CD14-positive monocyte (primary cell): ENCODE data around the gene CCDC107. TPM values are rescaled to one million over a fixed set of nuclear protein-coding genes. Genes with fewer than 3 reads are reported as not detected.

Source experiments
- DNase-seq, 3 donors: peaks; one replicate each; pipeline ENCODE4 v3.0.0-alpha.2; 2011 to 2022
- H2AFZ ChIP-seq: 2 replicates; pipeline ENCODE4 v1.6.0; 2012; ENCODE audit warnings: mild to moderate bottlenecking, low read depth, low read length, inconsistent platforms; ENCODE audit not compliant: insufficient read depth, poor library complexity, severe bottlenecking
- H3K27ac ChIP-seq, 2 donors: 1 replicate in 1 of 2; 2 replicates in 1 of 2; pipeline ENCODE4 v1.5.1; 2012 to 2013; ENCODE audit warnings: low read length in 2 of 2, control low read depth in 1 of 2, inconsistent platforms in 1 of 2, low read depth in 1 of 2, mild to moderate bottlenecking in 1 of 2
- H3K27me3 ChIP-seq, 2 donors: one replicate each; pipeline versions ENCODE4 v1.6.0 to v1.6.1; 2011 to 2013; ENCODE audit warnings: low read length in 2 of 2; ENCODE audit not compliant: control insufficient read depth in 2 of 2, insufficient read depth in 2 of 2
- H3K36me3 ChIP-seq, 2 donors: replicated peaks in 1 of 2; 1 replicate in 1 of 2; 2 replicates in 1 of 2; pipeline versions ENCODE4 v1.5.1 to v1.6.1; 2012 to 2013; ENCODE audit warnings: low read length in 2 of 2, control low read depth in 1 of 2, inconsistent platforms in 1 of 2, mild to moderate bottlenecking in 1 of 2; ENCODE audit not compliant: insufficient read depth in 2 of 2, control insufficient read depth in 1 of 2
- H3K4me1 ChIP-seq, 2 donors: 1 replicate in 1 of 2; 2 replicates in 1 of 2; pipeline versions ENCODE4 v1.5.1 to v1.6.1; 2012 to 2013; ENCODE audit warnings: low read length in 2 of 2, control low read depth in 1 of 2, inconsistent platforms in 1 of 2, mild to moderate bottlenecking in 1 of 2, moderate library complexity in 1 of 2; ENCODE audit not compliant: insufficient read depth in 2 of 2, control insufficient read depth in 1 of 2
- H3K4me2 ChIP-seq: replicated peaks from 2 replicates; pipeline ENCODE3; 2012; ENCODE audit warnings: low read length, moderate library complexity, mild to moderate bottlenecking; ENCODE audit not compliant: poor library complexity, severe bottlenecking; ENCODE audit errors: extremely low read depth
- H3K4me3 ChIP-seq, 3 experiments: fragments of 200-600 bp in 1 of 3; sonication (generic) in 1 of 3; replicated peaks in 1 of 3; 1 replicate in 2 of 3; 2 replicates in 1 of 3; pipeline ENCODE4 v1.5.1; 2011 to 2013; ENCODE audit warnings: low read length in 3 of 3, mild to moderate bottlenecking in 3 of 3, control low read depth in 2 of 3, low read depth in 2 of 3, inconsistent platforms in 1 of 3, moderate library complexity in 1 of 3
- H3K79me2 ChIP-seq: 2 replicates; pipeline ENCODE4 v1.6.0; 2012; ENCODE audit warnings: mild to moderate bottlenecking, control low read depth, inconsistent platforms, low read length, moderate library complexity; ENCODE audit not compliant: insufficient read depth
- H3K9ac ChIP-seq: 2 replicates; pipeline ENCODE4 v1.6.0; 2017; ENCODE audit warnings: low read length, mild to moderate bottlenecking; ENCODE audit not compliant: insufficient read depth, poor library complexity, severe bottlenecking
- H3K9me3 ChIP-seq, 2 donors: replicated peaks in 1 of 2; 1 replicate in 1 of 2; 2 replicates in 1 of 2; pipeline versions ENCODE4 v1.5.1 to v1.6.1; 2012 to 2013; ENCODE audit warnings: low read length in 2 of 2, control low read depth in 1 of 2; ENCODE audit not compliant: control insufficient read depth in 1 of 2, insufficient read depth in 1 of 2
- H4K20me1 ChIP-seq: 2 replicates; pipeline ENCODE4 v1.6.0; 2012; ENCODE audit warnings: mild to moderate bottlenecking, low read length, control low read depth, moderate library complexity; ENCODE audit not compliant: insufficient read depth
- H3K27ac Mint-ChIP-seq, 7 donors: one replicate each; pipeline ENCODE4 v1.8.0; 2020; ENCODE audit warnings: mild to moderate bottlenecking in 7 of 7, mixed read lengths in 7 of 7, moderate library complexity in 6 of 7, inconsistent platforms in 2 of 7
- H3K27me3 Mint-ChIP-seq, 3 donors: one replicate each; pipeline ENCODE4 v1.8.0; 2021 to 2022; ENCODE audit warnings: low read depth in 3 of 3, mild to moderate bottlenecking in 3 of 3, mixed read lengths in 3 of 3, moderate library complexity in 3 of 3, inconsistent platforms in 1 of 3
- H3K36me3 Mint-ChIP-seq, 2 donors: one replicate each; pipeline ENCODE4 v1.8.0; 2020; ENCODE audit warnings: mixed read lengths in 2 of 2, inconsistent platforms in 1 of 2, mild to moderate bottlenecking in 1 of 2
- H3K4me1 Mint-ChIP-seq: one replicate; pipeline ENCODE4 v1.8.0; 2020; ENCODE audit warnings: mild to moderate bottlenecking, mixed read lengths
- H3K4me3 Mint-ChIP-seq, 2 donors: one replicate each; pipeline ENCODE4 v1.8.0; 2020; ENCODE audit warnings: mild to moderate bottlenecking in 2 of 2, mixed read lengths in 2 of 2, moderate library complexity in 1 of 2
- H3K9me3 Mint-ChIP-seq, 7 donors: one replicate each; pipeline ENCODE4 v1.8.0; 2020 to 2022; ENCODE audit warnings: mixed read lengths in 7 of 7, mild to moderate bottlenecking in 6 of 7, moderate library complexity in 6 of 7, inconsistent platforms in 2 of 7
- CTCF ChIP-seq: fragments of 200-600 bp; IDR thresholded peaks from one replicate; pipeline ENCODE4 v1.8.0; 2022; ENCODE audit warnings: antibody characterized with exemption, mild to moderate bottlenecking
- WGBS: methylation state at CpG from one replicate; pipeline ENCODE4 v1.1.5; 2013; ENCODE audit warnings: missing lambda C conversion rate; ENCODE audit not compliant: insufficient coverage; 5-methylcytosine and 5-hydroxymethylcytosine counted together
- intact Hi-C, 2 donors: fragments of 100-400 bp; cut with micrococcal nuclease; formaldehyde crosslinking; loops; one replicate each; pipeline versions ENCODE4 v1.15.0 to v1.15.1; 2023
- polyA plus RNA-seq, 3 donors: library from polyadenylated mRNA; depleted of rRNA in 1 of 3; unstranded in 2 of 3; stranded (reverse) in 1 of 3; fragments of 300-500 nt in 2 of 3; fragments of >200 nt in 1 of 3; fragmentation: Illumina TruSeq in 2 of 3; gene quantifications; 1 replicate in 2 of 3; 2 replicates in 1 of 3; pipeline ENCODE4 v1.2.3, GENCODE V29; 2012 to 2021

CCDC107 gene
- polyA plus RNA-seq, 3 donors = 17.2 to 32.6 (median 23.2) TPM

DNA sequence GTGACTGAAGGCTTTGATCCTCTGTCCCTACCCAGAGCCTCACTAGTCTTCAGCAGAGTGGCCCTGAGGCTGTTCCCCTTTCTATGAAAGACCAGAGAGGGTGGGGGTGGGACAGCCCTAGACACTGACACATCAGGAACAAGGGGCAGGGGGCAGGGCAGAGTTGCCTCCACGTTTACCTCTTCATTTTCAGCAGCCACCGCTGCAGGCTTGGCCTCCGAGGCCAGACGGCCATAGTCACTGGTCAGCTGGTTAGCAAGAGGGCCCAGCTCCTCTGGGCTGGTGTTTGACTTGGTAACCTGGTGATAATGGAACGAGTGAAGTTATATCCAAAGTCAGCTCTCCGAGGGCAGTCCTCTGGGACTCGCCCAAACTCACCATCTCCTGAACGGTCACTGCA lies 47.3 kb downstream of the CCDC107 start:
- H2AFZ ChIP-seq = no peak overlapping the region
- H3K79me2 ChIP-seq = no peaks in the 10 kb centered on the region
- H3K4me3 ChIP-seq = no peak overlapping the region
- Mint-ChIP-seq H3K9me3 (peaks cover 0 to 2% (median 0%) of the 10 kb centered on the region in 7 donors), H3K4me3 (no peak overlapping the region), H3K4me1 (no peaks in the 10 kb centered on the region), H3K36me3 (peaks cover 0 to 71% of the 10 kb centered on the region in 2 donors), H3K27ac (peak overlapping the region in 2 of 7 donors; percentile 14 to 50), H3K27me3 (no peaks in the 10 kb centered on the region)
- H3K9ac ChIP-seq = no peak overlapping the region
- peak overlapping the region in 1 of 2 donors; percentile 5 for H3K27ac ChIP-seq
- 95% methylated on average over 8 of the region's 8 CpGs for WGBS
- intact Hi-C loops = no loop called here
- peaks cover 97% of the 10 kb centered on the region for H4K20me1 ChIP-seq
- no peak overlapping the region for H3K4me2 ChIP-seq
- no peak for DNase-seq
- H3K36me3 ChIP-seq = peaks cover 94 to 99% of the 10 kb centered on the region in 2 donors
- H3K9me3 ChIP-seq = no peaks in the 10 kb centered on the region
- no peak for TF ChIP-seq CTCF
- no peaks in the 10 kb centered on the region for H3K27me3 ChIP-seq
- H3K4me1 ChIP-seq = no peaks in the 10 kb centered on the region

DNA sequence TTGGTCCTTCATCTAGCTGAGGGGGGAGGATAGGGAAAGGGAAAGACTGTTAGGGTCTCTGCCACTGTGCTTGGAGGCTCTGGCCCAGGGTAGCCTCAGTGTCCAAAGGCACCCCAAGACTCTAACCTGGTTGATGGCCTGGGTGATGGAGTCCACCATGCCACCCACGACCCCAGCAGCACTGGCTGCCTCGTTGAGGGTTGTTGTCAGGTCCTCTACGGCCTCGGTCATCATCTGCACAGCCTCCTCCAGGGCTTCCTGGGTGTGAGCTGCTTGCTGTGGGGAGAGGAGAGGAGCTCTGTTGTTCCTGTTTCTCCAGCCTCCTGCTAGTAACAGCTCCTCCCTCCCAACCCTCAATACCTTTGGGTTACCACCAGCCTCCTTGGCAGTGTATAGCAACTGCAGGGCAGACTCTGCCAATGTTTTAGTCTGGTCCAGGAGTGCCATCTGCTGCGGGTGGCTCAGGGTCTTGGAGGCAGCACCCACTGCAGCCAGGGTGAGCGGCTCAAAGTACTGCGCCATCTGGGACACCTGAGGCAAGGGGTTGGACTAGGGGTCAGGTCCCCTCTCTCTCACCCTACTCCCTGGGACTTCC lies 47.8 kb downstream of the CCDC107 start:
- Histone ChIP-seq H3K9ac (no peak overlapping the region), H4K20me1 (peaks cover 97% of the 10 kb centered on the region), H2AFZ (no peak overlapping the region), H3K9me3 (no peaks in the 10 kb centered on the region), H3K79me2 (no peaks in the 10 kb centered on the region), H3K27me3 (no peaks in the 10 kb centered on the region), H3K4me1 (no peaks in the 10 kb centered on the region), H3K36me3 (peaks cover 94 to 99% of the 10 kb centered on the region in 2 donors), H3K4me3 (no peak overlapping the region), H3K4me2 (no peak overlapping the region), H3K27ac (peak overlapping the region in 1 of 2 donors; percentile 5)
- TF ChIP-seq CTCF = no peak
- Mint-ChIP-seq H3K27ac (peak overlapping the region in 2 of 7 donors; percentile 14 to 50), H3K4me1 (no peaks in the 10 kb centered on the region), H3K9me3 (peaks cover 0 to 2% (median 0%) of the 10 kb centered on the region in 7 donors), H3K4me3 (no peak overlapping the region), H3K36me3 (peaks cover 0 to 77% of the 10 kb centered on the region in 2 donors), H3K27me3 (no peaks in the 10 kb centered on the region)
- 100% methylated on average over 2 of the region's 7 CpGs for whole genome bisulfite sequencing
- intact Hi-C loops = no loop called here
- no peak for DNase-seq
